Measurements from ENCODE around the gene CHD5.
"Not testable (repeated sequence)": the region's sequence is repeated elsewhere in the genome, so short reads cannot be mapped to it uniquely, and the experiment has no call there.

The CHD5 gene

DNA sequence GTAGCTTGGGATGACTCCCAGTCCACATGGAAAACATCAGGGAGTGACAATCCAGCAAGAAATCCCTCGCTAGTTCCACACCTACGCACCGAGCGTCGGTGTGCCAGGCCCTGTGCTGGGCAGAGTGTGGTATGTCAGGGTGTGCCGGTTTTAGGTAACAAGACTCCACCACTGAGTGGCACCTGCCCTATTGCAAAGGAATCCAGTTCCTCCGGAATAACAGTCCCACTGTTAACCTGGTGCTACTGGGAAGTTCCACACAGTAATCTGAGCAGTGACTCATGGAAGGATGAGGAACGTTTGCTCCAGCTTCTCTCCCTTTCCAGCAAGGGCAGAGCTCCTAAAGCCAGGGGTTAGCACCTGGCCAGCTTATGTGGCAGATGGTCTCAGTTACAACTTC, 40.1 kb upstream of the CHD5 start:
- Histone ChIP-seq H3K27me3 (ENCODE audit: insufficient read depth, low read length, poor library complexity) (no peaks in the 10 kb centered on the region), H3K9me3 (ENCODE audit: insufficient read depth, low read length, severe bottlenecking) (no peaks in the 10 kb centered on the region), H3K79me2 (ENCODE audit: insufficient read depth, low read length) (peaks cover 2% of the 10 kb centered on the region; the same call in 1 of the 2 replicates), H3K36me3 (ENCODE audit: insufficient read depth, low read length) (peaks cover 44% of the 10 kb centered on the region), H3K4me1 (ENCODE audit: insufficient read depth, low read length) (no peaks in the 10 kb centered on the region), H3K4me2 (ENCODE audit: insufficient read depth, low read length) (no peak overlapping the region), H3K4me3 (ENCODE audit: low read depth in 1 of 2, low read length in 2 of 2) (no peak overlapping the region), H2AFZ (ENCODE audit: low read depth, low read length) (no peak overlapping the region), H4K20me1 (ENCODE audit: insufficient read depth, low read length) (peaks cover 40% of the 10 kb centered on the region), H3K27ac (ENCODE audit: low read length) (no peak overlapping the region), H3K9ac (ENCODE audit: low read depth, low read length) (no peak overlapping the region)
- no peak for ATAC-seq (ENCODE audit: insufficient read depth, low read depth)
- DNase-seq = no peak
- TF ChIP-seq, protein P1, sequence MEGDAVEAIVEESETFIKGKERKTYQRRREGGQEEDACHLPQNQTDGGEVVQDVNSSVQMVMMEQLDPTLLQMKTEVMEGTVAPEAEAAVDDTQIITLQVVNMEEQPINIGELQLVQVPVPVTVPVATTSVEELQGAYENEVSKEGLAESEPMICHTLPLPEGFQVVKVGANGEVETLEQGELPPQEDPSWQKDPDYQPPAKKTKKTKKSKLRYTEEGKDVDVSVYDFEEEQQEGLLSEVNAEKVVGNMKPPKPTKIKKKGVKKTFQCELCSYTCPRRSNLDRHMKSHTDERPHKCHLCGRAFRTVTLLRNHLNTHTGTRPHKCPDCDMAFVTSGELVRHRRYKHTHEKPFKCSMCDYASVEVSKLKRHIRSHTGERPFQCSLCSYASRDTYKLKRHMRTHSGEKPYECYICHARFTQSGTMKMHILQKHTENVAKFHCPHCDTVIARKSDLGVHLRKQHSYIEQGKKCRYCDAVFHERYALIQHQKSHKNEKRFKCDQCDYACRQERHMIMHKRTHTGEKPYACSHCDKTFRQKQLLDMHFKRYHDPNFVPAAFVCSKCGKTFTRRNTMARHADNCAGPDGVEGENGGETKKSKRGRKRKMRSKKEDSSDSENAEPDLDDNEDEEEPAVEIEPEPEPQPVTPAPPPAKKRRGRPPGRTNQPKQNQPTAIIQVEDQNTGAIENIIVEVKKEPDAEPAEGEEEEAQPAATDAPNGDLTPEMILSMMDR (IDR thresholded peaks at IDR 0.05; ENCODE audit: borderline replicate concordance, extremely low read depth, low read length, poor library complexity, severe bottlenecking) = no peak
- no peak for TF ChIP-seq EZH2 (IDR thresholded peaks at IDR 0.05; ENCODE audit: borderline replicate concordance, low read depth, low read length, severe bottlenecking)

DNA sequence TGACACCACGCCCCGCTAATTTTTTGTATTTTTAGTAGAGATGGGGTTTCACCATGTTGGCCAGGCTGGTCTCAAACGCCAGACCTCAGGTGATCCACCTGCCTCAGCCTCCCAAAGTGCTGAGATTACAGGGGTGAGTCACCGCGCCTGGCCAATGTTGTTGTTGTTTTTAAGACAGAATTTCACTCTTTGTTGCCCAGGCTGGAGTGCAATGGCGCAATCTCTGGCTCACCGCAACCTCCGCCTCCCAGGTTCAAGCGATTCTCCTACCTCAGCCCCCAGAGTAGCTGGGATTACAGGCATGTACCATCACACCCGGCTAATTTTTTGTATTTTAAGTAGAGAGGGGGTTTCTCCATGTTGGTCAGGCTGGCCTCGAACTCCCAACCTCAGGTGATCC, 39.5 kb upstream of the CHD5 start:
- not testable (repeated sequence) for H3K9me3 ChIP-seq (ENCODE audit: insufficient read depth, low read length, severe bottlenecking); H3K27me3 ChIP-seq (ENCODE audit: insufficient read depth, low read length, poor library complexity); H3K4me2 ChIP-seq (ENCODE audit: insufficient read depth, low read length); H3K27ac ChIP-seq (ENCODE audit: low read length); H3K79me2 ChIP-seq (ENCODE audit: insufficient read depth, low read length); H2AFZ ChIP-seq (ENCODE audit: low read depth, low read length); H3K9ac ChIP-seq (ENCODE audit: low read depth, low read length); H3K4me1 ChIP-seq (ENCODE audit: insufficient read depth, low read length); H3K4me3 ChIP-seq (ENCODE audit: low read depth in 1 of 2, low read length in 2 of 2); DNase-seq; ATAC-seq (ENCODE audit: insufficient read depth, low read depth)
- Histone ChIP-seq H3K36me3 (ENCODE audit: insufficient read depth, low read length) (peaks cover 38% of the 10 kb centered on the region), H4K20me1 (ENCODE audit: insufficient read depth, low read length) (peaks cover 34% of the 10 kb centered on the region)

DNA sequence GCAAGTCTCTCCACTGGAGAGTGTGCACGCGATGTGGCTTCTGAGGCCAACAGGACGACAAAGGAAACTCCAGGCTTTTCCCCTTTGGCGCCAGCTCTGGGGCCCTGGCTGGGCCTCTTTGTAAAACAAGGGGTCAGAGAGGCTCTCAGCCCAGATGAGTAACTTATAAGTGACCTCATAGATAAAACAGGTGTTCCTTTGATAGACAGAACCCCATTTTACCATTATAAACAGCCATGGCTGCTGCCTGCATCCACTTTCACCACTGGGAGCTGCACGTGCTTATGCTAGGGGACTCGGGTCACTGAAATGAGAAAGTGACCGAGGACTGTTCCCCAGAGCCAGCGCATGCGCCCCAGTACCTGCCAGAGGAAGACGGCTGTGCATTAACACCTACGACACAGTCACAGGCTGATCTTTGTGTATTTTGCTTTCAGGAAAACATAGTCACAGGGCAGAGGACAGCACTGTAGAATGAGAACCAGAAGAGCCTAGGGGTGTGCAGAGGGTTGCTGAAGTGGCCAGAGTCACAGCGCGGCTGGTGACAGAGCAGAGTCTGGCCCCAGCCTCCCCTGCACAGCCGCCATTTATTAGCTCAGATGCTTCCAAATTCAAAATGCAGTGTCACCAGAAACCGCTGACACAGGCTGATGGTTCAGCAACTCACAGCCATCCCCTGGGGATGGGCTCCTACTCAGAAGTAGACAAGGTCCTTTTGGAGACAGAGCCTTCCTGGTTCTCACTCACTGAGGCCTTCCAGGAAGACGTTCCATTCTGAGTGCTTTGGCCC, 38.4 kb upstream of the CHD5 start:
- TF ChIP-seq, protein P1 (IDR thresholded peaks at IDR 0.05; ENCODE audit: borderline replicate concordance, extremely low read depth, low read length, poor library complexity, severe bottlenecking) = no peak
- TF ChIP-seq EZH2 (IDR thresholded peaks at IDR 0.05; ENCODE audit: borderline replicate concordance, low read depth, low read length, severe bottlenecking) = no peak
- no peak overlapping the region for H2AFZ ChIP-seq (ENCODE audit: low read depth, low read length)
- no peak overlapping the region for H3K4me2 ChIP-seq (ENCODE audit: insufficient read depth, low read length)
- DNase-seq (no peak), ATAC-seq (ENCODE audit: insufficient read depth, low read depth) (no peak)
- H3K79me2 ChIP-seq (ENCODE audit: insufficient read depth, low read length) = no peaks in the 10 kb centered on the region
- no peaks in the 10 kb centered on the region for H3K4me1 ChIP-seq (ENCODE audit: insufficient read depth, low read length)
- H3K36me3 ChIP-seq (ENCODE audit: insufficient read depth, low read length) = peaks cover 27% of the 10 kb centered on the region
- H3K4me3 ChIP-seq (ENCODE audit: low read depth in 1 of 2, low read length in 2 of 2) = no peak overlapping the region
- H3K9ac ChIP-seq (ENCODE audit: low read depth, low read length) = no peak overlapping the region
- H3K27ac ChIP-seq (ENCODE audit: low read length) = no peak overlapping the region
- H4K20me1 ChIP-seq (ENCODE audit: insufficient read depth, low read length) = peaks cover 23% of the 10 kb centered on the region
- H3K9me3 ChIP-seq (ENCODE audit: insufficient read depth, low read length, severe bottlenecking) = no peaks in the 10 kb centered on the region
- no peaks in the 10 kb centered on the region for H3K27me3 ChIP-seq (ENCODE audit: insufficient read depth, low read length, poor library complexity)

DNA sequence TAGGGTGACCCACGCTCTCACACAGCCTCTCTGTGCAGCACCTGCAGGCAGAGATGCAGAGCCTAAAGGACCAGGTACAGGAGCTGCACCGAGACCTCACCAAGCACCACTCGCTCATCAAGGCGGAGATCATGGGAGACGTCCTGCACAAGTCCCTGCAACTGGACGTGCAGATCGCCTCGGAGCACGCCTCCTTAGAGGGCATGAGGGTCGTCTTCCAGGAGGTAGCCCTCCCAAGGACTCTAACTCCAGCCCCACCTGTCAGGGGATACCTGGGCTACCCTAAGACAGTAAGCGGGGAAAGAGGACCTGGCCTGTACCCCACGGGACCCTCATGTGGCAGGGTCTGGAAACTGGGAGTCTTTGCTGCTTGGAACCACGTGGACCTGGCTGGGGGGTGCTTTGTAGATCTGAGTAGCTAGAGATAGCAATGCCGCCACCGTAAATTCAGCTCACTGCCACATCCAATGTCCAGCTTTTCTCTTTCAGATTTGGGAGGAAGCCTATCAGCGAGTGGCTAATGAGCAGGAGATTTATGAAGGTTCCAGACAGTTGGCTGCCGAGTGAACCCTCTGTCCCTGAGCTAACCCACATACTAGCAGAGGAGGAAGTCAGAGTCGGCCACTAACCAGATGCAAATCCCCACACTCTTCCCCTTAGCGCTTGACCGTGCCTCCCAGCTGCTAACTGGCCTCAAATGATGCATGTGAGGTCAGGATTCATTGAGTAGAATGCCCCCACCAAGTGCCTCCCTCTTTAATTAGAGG, 32.3 kb upstream of the CHD5 start:
- no peak overlapping the region for H3K27ac ChIP-seq (ENCODE audit: low read length)
- no peaks in the 10 kb centered on the region for H3K27me3 ChIP-seq (ENCODE audit: insufficient read depth, low read length, poor library complexity)
- no peaks in the 10 kb centered on the region for H3K9me3 ChIP-seq (ENCODE audit: insufficient read depth, low read length, severe bottlenecking)
- no peak overlapping the region for H3K9ac ChIP-seq (ENCODE audit: low read depth, low read length)
- peaks cover 4% of the 10 kb centered on the region for H4K20me1 ChIP-seq (ENCODE audit: insufficient read depth, low read length)
- no peaks in the 10 kb centered on the region for H3K79me2 ChIP-seq (ENCODE audit: insufficient read depth, low read length)
- TF ChIP-seq, protein P1 (IDR thresholded peaks at IDR 0.05; ENCODE audit: borderline replicate concordance, extremely low read depth, low read length, poor library complexity, severe bottlenecking) = no peak
- no peak for TF ChIP-seq EZH2 (IDR thresholded peaks at IDR 0.05; ENCODE audit: borderline replicate concordance, low read depth, low read length, severe bottlenecking)
- no peaks in the 10 kb centered on the region for H3K4me1 ChIP-seq (ENCODE audit: insufficient read depth, low read length)
- no peaks in the 10 kb centered on the region for H3K36me3 ChIP-seq (ENCODE audit: insufficient read depth, low read length)
- DNase-seq = no peak
- no peak for ATAC-seq (ENCODE audit: insufficient read depth, low read depth)
- H3K4me3 ChIP-seq (ENCODE audit: low read depth in 1 of 2, low read length in 2 of 2) = no peak overlapping the region
- no peak overlapping the region for H2AFZ ChIP-seq (ENCODE audit: low read depth, low read length)
- H3K4me2 ChIP-seq (ENCODE audit: insufficient read depth, low read length) = no peak overlapping the region

All from DND-41 (cell line).